GM06990 (cell line): Measurements from ENCODE around the gene NFKBIZ.

Experiments
- DNase-seq: peaks from one replicate; pipeline ENCODE4 v3.0.0-alpha.2; 2011; ENCODE audit not compliant: insufficient read length; ENCODE audit errors: extremely low read depth
- H3K27me3 ChIP-seq: replicated peaks from 2 replicates; pipeline ENCODE4 v1.6.0; 2011; ENCODE audit warnings: low read length; ENCODE audit not compliant: control insufficient read depth, insufficient read depth
- H3K36me3 ChIP-seq: 2 replicates; pipeline ENCODE4 v1.5.1; 2011; ENCODE audit warnings: low read length; ENCODE audit not compliant: control insufficient read depth, insufficient read depth
- H3K4me3 ChIP-seq: replicated peaks from 2 replicates; pipeline ENCODE4 v1.5.1; 2011; ENCODE audit warnings: low read depth, mild to moderate bottlenecking, control low read depth, low read length
- TF ChIP-seq, protein P1 (sequence below): IDR thresholded peaks from 2 replicates; pipeline ENCODE4 v1.5.1; 2011; ENCODE audit warnings: low read length, control low read depth, mild to moderate bottlenecking, inconsistent platforms; ENCODE audit not compliant: insufficient read depth, poor library complexity, severe bottlenecking

NFKBIZ gene

DNA sequence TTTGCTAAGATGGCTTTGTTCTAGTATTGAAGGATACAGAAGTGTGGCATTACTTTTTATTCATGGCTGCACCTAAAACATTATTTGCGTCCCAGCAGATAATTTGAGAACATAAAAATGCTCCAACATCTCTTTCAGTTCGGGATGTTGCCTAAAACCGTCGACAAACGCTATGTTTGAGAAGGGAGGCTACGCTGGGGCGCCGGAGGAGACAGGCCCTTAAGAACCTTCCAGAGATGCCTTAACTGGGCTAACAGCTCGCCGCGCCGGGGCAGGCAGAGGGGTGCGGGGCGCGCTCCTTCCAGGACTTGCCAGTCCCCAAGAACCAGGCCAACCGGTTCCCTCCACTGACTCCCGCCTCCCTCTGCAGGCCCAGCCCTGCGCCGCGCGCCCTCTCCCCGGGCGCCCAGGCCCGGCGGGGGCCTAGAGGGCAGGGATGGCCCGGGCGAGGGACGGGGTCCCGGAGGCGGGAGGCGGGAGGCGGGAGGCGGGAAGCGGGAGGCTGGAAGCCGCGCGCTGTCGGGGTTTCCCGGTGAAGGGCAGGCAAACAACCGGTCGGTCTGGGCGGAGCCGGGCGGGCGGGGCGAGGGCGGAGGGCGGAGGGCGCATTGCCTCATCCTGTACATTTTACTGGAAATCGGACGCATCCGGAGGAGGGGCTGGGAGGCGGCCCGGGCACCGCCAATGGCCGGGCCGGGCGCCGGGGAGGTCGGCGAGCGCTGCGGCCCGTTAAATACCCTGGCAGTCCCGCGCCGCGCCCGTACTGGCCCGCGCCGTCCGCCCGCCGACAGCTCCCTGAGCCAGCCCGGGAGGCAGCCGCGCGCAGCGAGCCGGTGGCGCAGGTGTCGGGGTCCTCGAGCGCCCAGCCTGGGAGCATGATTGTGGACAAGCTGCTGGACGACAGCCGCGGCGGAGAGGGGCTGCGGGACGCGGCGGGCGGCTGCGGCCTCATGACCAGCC, at the start of gene NFKBIZ:
Gene NFKBIZ, plus strand, starts transcription at position 761 of the 960 bp plus-strand sequence. Its CDS starts 115 bp downstream, at position 876.
- peaks cover 9% of the 10 kb centered on the region for H3K36me3 ChIP-seq
- H3K4me3 ChIP-seq: peak within 1 kb of the TSS; percentile 86
- H3K27me3 ChIP-seq: no peaks in the 10 kb centered on the region
- TF ChIP-seq, protein P1, sequence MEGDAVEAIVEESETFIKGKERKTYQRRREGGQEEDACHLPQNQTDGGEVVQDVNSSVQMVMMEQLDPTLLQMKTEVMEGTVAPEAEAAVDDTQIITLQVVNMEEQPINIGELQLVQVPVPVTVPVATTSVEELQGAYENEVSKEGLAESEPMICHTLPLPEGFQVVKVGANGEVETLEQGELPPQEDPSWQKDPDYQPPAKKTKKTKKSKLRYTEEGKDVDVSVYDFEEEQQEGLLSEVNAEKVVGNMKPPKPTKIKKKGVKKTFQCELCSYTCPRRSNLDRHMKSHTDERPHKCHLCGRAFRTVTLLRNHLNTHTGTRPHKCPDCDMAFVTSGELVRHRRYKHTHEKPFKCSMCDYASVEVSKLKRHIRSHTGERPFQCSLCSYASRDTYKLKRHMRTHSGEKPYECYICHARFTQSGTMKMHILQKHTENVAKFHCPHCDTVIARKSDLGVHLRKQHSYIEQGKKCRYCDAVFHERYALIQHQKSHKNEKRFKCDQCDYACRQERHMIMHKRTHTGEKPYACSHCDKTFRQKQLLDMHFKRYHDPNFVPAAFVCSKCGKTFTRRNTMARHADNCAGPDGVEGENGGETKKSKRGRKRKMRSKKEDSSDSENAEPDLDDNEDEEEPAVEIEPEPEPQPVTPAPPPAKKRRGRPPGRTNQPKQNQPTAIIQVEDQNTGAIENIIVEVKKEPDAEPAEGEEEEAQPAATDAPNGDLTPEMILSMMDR: no peak
- peak; percentile 95 for DNase-seq

DNA sequence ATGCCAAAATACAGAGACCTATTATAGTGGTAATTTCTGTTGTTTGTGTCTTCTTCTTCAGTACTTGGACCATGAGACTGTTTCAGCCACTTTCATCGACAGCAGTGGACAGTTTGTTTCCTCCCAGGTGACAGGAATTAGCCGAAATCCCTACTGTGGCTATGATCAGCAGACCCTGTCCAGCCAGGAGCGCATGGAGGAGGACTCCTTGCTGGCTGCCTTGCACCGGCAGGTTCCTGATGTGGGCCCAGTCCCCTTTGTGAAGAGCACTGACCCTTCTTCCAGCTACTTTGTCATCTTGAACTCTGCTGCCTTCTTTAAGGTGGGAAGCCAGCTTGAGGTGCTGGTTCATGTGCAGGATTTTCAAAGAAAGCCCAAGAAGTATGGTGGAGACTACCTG, 48.1 kb upstream of the NFKBIZ start:
- DNase-seq: no peak
- TF ChIP-seq, protein P1: no peak

GRCh38 chr3:101802179-101802578, 47.1 kb upstream of the NFKBIZ start:
- Histone ChIP-seq H3K27me3 (no peaks in the 10 kb centered on the region), H3K4me3 (no peak overlapping the region), H3K36me3 (no peaks in the 10 kb centered on the region; the same call in 1 of the 2 replicates)
- DNase-seq: no peak
- TF ChIP-seq, protein P1: no peak

More for the DNA sequence above, 48.1 kb upstream of the NFKBIZ start:
- Histone ChIP-seq H3K4me3 (no peak overlapping the region), H3K27me3 (no peaks in the 10 kb centered on the region), H3K36me3 (no peaks in the 10 kb centered on the region; the same call in 1 of the 2 replicates)

GRCh38 chr3:101803173-101803782, 46.0 kb upstream of the NFKBIZ start:
- Histone ChIP-seq H3K27me3 (no peaks in the 10 kb centered on the region), H3K36me3 (no peaks in the 10 kb centered on the region; the same call in 1 of the 2 replicates), H3K4me3 (no peak overlapping the region)
- peak; percentile 54 for DNase-seq
- TF ChIP-seq, protein P1: peak; percentile 74

- Histone ChIP-seq H3K36me3 (no peaks in the 10 kb centered on the region; the same call in 1 of the 2 replicates), H3K27me3 (no peaks in the 10 kb centered on the region), H3K4me3 (no peak overlapping the region)
- TF ChIP-seq, protein P1: no peak
- DNase-seq: no peak
Measured at GRCh38 chr3:101803939-101804338, 45.4 kb upstream of the NFKBIZ start.
